ENCODE measurements around the gene TMC6. TPM values are rescaled to one million over a fixed set of nuclear protein-coding genes. Genes with fewer than 3 reads are reported as not detected.

TMC6 gene
- total and polyA plus RNA-seq, 2 of the 13 experiments (the other 11 are each of a cell fraction or from before 2014, with no cell fraction given), result 48.4 to 99.1 TPM

DNA sequence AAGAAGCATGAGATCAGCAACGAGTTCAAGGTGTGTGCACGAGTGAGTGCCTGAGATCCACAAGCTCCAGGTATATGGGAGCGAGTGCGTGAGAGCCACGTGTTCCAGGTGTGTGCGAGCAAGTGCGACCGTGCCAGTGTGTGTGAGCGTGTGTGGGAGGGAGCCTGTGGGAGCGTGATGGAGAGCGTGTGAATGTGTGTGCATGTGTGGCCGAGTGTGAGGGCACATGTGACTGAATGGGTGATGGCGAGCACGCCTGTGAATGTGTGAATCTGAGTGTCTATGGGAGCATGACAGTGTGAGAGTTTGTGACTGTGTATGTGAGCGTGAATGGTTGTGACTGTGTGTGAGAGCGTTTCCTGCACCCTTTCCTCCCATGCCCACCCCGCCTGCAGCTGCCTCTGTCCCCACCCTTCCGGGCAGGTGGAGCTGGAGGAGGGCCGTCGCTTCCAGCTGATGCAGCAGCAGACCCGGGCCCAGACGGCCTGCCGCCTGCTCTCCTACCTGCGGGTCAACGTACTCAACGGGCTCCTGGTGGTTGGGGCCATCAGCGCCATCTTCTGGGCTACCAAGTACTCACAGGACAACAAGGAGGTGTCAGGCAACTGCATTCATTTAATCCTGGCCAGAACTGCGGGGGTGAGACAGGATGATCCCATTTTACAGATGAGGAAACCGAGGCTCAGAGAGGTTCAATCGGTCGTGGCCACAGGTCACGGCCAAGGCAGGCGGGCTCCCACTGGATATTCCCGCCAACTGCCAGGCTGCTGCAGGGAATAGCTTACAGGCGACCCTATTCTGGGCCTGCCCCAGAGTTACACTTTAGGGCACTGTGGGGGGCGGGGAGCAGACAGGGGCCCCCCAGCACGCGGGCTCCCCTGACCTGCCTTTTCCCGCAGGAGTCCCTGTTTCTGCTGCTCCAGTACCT, 5.7 kb upstream of the TMC6 start (continued):
- peak; percentile 51 for TF ChIP-seq ZNF263 (CRISPR knock-in tag; IDR thresholded peaks at IDR 0.05)
- TF ChIP-seq, protein P1, sequence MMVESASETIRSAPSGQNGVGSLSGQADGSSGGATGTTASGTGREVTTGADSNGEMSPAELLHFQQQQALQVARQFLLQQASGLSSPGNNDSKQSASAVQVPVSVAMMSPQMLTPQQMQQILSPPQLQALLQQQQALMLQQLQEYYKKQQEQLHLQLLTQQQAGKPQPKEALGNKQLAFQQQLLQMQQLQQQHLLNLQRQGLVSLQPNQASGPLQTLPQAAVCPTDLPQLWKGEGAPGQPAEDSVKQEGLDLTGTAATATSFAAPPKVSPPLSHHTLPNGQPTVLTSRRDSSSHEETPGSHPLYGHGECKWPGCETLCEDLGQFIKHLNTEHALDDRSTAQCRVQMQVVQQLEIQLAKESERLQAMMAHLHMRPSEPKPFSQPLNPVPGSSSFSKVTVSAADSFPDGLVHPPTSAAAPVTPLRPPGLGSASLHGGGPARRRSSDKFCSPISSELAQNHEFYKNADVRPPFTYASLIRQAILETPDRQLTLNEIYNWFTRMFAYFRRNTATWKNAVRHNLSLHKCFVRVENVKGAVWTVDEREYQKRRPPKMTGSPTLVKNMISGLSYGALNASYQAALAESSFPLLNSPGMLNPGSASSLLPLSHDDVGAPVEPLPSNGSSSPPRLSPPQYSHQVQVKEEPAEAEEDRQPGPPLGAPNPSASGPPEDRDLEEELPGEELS (CRISPR knock-in tag; IDR thresholded peaks at IDR 0.05), result peak; percentile 61
- TF ChIP-seq, protein P2, sequence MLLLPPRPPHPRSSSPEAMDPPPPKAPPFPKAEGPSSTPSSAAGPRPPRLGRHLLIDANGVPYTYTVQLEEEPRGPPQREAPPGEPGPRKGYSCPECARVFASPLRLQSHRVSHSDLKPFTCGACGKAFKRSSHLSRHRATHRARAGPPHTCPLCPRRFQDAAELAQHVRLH (CRISPR knock-in tag; IDR thresholded peaks at IDR 0.05; ENCODE audit: borderline replicate concordance, low read depth), result peak; percentile 77; the same call in 1 of the 2 replicates
- TF ChIP-seq ZNF761 (CRISPR knock-in tag; conservative IDR thresholded peaks at IDR 0.05), result 0 out of 2 replicates have a peak, but pooled peaks have one; percentile 63
- peak; percentile 59; the same call in 1 of the 2 replicates for TF ChIP-seq MXD4 (CRISPR knock-in tag; IDR thresholded peaks at IDR 0.05)
- TF ChIP-seq RBFOX2 (IDR thresholded peaks at IDR 0.05; ENCODE audit: low read depth, low read length), result no peak
- TF ChIP-seq, protein P3, sequence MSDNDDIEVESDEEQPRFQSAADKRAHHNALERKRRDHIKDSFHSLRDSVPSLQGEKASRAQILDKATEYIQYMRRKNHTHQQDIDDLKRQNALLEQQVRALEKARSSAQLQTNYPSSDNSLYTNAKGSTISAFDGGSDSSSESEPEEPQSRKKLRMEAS (IDR thresholded peaks at IDR 0.05), result peak; percentile 52
- TF ChIP-seq ZNF572 (CRISPR knock-in tag; IDR thresholded peaks at IDR 0.05), result peak; percentile 92; the same call in 1 of the 2 replicates
- TF ChIP-seq ETV6 (CRISPR knock-in tag; conservative IDR thresholded peaks at IDR 0.05), result no peak
- no peak for TF ChIP-seq MAZ (IDR thresholded peaks at IDR 0.05; ENCODE audit: borderline replicate concordance, low read depth, low read length)
- TF ChIP-seq MAZ (CRISPR knock-in tag; IDR thresholded peaks at IDR 0.05; ENCODE audit: low read depth), result peak; percentile 62; the same call in 1 of the 2 replicates
- peak; percentile 44; the same call in 1 of the 2 replicates for TF ChIP-seq FOSL2 (CRISPR knock-in tag; IDR thresholded peaks at IDR 0.05)
- no peak for TF ChIP-seq NR2F6 (IDR thresholded peaks at IDR 0.05)
- peak; percentile 40 for TF ChIP-seq NR2F6 (CRISPR knock-in tag; IDR thresholded peaks at IDR 0.05)
- peak; percentile 23; the same call in 1 of the 2 replicates for TF ChIP-seq HIVEP1 (CRISPR knock-in tag; IDR thresholded peaks at IDR 0.05)
- TF ChIP-seq ZNF326 (CRISPR knock-in tag; IDR thresholded peaks at IDR 0.05; ENCODE audit: borderline replicate concordance), result no peak
- peak; percentile 94 for TF ChIP-seq ZMYM3 (CRISPR knock-in tag; IDR thresholded peaks at IDR 0.05)
- TF ChIP-seq SALL1 (CRISPR knock-in tag; IDR thresholded peaks at IDR 0.05), result peak; percentile 27; the same call in 1 of the 2 replicates
- no peak for TF ChIP-seq ZKSCAN1 (IDR thresholded peaks at IDR 0.05; ENCODE audit: low read length)
- TF ChIP-seq, protein P4, sequence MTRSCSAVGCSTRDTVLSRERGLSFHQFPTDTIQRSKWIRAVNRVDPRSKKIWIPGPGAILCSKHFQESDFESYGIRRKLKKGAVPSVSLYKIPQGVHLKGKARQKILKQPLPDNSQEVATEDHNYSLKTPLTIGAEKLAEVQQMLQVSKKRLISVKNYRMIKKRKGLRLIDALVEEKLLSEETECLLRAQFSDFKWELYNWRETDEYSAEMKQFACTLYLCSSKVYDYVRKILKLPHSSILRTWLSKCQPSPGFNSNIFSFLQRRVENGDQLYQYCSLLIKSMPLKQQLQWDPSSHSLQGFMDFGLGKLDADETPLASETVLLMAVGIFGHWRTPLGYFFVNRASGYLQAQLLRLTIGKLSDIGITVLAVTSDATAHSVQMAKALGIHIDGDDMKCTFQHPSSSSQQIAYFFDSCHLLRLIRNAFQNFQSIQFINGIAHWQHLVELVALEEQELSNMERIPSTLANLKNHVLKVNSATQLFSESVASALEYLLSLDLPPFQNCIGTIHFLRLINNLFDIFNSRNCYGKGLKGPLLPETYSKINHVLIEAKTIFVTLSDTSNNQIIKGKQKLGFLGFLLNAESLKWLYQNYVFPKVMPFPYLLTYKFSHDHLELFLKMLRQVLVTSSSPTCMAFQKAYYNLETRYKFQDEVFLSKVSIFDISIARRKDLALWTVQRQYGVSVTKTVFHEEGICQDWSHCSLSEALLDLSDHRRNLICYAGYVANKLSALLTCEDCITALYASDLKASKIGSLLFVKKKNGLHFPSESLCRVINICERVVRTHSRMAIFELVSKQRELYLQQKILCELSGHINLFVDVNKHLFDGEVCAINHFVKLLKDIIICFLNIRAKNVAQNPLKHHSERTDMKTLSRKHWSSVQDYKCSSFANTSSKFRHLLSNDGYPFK (CRISPR knock-in tag; IDR thresholded peaks at IDR 0.05; ENCODE audit: borderline replicate concordance), result no peak
- 0 out of 2 replicates have a peak, but pooled peaks have one; percentile 5 for TF ChIP-seq CHCHD3 (CRISPR knock-in tag; IDR thresholded peaks at IDR 0.05)
- peak; percentile 33; the same call in 1 of the 2 replicates for TF ChIP-seq ZSCAN31 (CRISPR knock-in tag; IDR thresholded peaks at IDR 0.05; ENCODE audit: low read depth)
- TF ChIP-seq SMC3 (IDR thresholded peaks at IDR 0.05; ENCODE audit: low read length), result peak; percentile 71
- peak; percentile 79 for TF ChIP-seq TBX3 (IDR thresholded peaks at IDR 0.05; ENCODE audit: borderline replicate concordance)
- no peak for TF ChIP-seq ZNF335 (CRISPR knock-in tag; IDR thresholded peaks at IDR 0.05)
- peak; percentile 90 for TF ChIP-seq RAD21 (CRISPR knock-in tag; IDR thresholded peaks at IDR 0.05)

Measured in HepG2 (cell line).